ENCODE data around the gene MYO3B.
A peak's percentile ranks its signal among the peaks of the same experiment; 100 is the strongest.

Gene MYO3B

DNA sequence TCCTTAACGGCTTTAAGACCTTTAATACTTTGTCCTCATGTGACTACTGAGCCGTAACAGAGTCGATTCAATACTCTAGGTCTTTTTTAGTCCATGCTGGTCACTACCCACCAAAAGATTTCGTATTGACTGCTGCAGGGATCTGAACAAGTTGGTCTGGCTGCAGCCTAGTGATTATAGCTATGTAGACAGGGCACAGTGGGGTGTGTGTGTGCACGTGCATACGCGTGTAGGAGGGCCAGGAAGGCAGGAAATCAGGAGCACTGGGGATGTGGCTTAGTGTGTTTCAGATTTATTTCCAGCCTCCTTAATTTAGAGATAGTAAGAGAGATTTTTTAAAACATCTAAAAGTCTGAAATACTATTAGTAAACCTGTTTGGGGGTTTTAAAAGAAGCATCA, 161.4 kb downstream of the MYO3B start:
- H3K36me3 ChIP-seq (ENCODE audit: control insufficient read depth, low read length), result no peaks in the 10 kb centered on the region
- no peak for TF ChIP-seq EZH2phosphoT487 (IDR thresholded peaks at IDR 0.05; ENCODE audit: borderline replicate concordance, low read length)
- TF ChIP-seq, protein P1, sequence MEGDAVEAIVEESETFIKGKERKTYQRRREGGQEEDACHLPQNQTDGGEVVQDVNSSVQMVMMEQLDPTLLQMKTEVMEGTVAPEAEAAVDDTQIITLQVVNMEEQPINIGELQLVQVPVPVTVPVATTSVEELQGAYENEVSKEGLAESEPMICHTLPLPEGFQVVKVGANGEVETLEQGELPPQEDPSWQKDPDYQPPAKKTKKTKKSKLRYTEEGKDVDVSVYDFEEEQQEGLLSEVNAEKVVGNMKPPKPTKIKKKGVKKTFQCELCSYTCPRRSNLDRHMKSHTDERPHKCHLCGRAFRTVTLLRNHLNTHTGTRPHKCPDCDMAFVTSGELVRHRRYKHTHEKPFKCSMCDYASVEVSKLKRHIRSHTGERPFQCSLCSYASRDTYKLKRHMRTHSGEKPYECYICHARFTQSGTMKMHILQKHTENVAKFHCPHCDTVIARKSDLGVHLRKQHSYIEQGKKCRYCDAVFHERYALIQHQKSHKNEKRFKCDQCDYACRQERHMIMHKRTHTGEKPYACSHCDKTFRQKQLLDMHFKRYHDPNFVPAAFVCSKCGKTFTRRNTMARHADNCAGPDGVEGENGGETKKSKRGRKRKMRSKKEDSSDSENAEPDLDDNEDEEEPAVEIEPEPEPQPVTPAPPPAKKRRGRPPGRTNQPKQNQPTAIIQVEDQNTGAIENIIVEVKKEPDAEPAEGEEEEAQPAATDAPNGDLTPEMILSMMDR (IDR thresholded peaks at IDR 0.05; ENCODE audit: low read depth, low read length, poor library complexity, severe bottlenecking), result no peak
- no peaks in the 10 kb centered on the region for H4K20me1 ChIP-seq (ENCODE audit: control insufficient read depth, insufficient read depth, low read depth, low read length)
- H3K4me3 ChIP-seq (ENCODE audit: low read length), result no peak overlapping the region
- H3K4me2 ChIP-seq (ENCODE audit: low read length), result no peak overlapping the region
- no peaks in the 10 kb centered on the region for H3K9me3 ChIP-seq (ENCODE audit: control insufficient read depth, insufficient read depth, low read length)
- H3K27me3 ChIP-seq (ENCODE audit: control insufficient read depth, low read length), result no peaks in the 10 kb centered on the region
- H3K79me2 ChIP-seq (ENCODE audit: control insufficient read depth, low read length), result no peaks in the 10 kb centered on the region
- H3K9me2 ChIP-seq (replicated peaks; ENCODE audit: control insufficient read depth, low read length), result no peaks in the 10 kb centered on the region
- H3K4me1 ChIP-seq (ENCODE audit: control insufficient read depth, low read length), result peaks cover 19% of the 10 kb centered on the region
- H3K27ac ChIP-seq (ENCODE audit: low read depth, low read length), result no peak overlapping the region
- no peaks in the 10 kb centered on the region for H3F3A ChIP-seq (ENCODE audit: control insufficient read depth, insufficient read depth)

DNA sequence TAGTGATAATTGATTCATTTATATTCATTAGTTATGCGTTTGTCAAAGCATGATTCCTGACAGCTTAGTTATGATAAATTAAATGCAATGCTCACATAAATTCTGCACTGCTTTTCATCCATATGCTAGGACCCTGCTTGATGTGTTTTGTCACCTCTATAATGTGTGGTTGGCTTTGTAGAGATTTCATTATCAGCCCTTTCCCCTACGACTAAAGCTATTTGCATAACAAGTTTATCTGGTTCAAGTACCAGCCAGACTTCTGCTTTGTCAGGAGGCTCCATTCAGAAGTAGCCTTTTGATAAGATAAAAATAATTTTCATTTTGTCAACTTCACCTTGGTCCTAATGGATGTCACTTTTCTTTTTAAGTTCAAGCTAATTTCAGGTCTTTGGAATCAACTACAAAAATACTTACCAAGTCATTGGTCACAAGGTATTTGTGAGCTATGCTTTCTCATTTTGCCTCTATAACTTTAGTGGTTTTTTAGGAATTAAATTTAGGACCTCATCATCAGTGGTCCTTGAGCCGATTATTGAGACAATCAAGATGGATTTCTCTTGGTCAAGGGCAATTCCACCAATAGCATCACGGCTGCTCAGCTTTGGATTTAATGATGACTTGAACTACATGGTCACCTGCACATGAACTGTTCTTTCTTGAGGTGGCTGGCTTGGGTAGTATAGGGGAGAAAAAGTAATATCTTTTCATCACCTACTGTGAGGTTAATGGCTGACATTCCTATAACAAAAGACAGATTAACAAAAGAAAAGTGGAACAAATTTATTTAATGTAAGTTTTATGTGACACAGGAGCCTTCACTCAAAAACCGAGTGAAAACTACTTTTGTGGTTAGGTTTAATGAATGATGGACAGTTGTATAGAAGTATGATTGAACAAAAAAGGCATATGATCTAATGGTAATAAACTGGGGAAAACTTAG, 162.1 kb downstream of the MYO3B start:
- no peaks in the 10 kb centered on the region for H3K79me2 ChIP-seq (ENCODE audit: control insufficient read depth, low read length)
- H3F3A ChIP-seq (ENCODE audit: control insufficient read depth, insufficient read depth), result no peaks in the 10 kb centered on the region
- peaks cover 19% of the 10 kb centered on the region for H3K4me1 ChIP-seq (ENCODE audit: control insufficient read depth, low read length)
- no peaks in the 10 kb centered on the region for H4K20me1 ChIP-seq (ENCODE audit: control insufficient read depth, insufficient read depth, low read depth, low read length)
- H3K36me3 ChIP-seq (ENCODE audit: control insufficient read depth, low read length), result no peaks in the 10 kb centered on the region
- H3K9me3 ChIP-seq (ENCODE audit: control insufficient read depth, insufficient read depth, low read length), result no peaks in the 10 kb centered on the region
- no peaks in the 10 kb centered on the region for H3K27me3 ChIP-seq (ENCODE audit: control insufficient read depth, low read length)
- TF ChIP-seq EZH2phosphoT487 (IDR thresholded peaks at IDR 0.05; ENCODE audit: borderline replicate concordance, low read length), result no peak
- TF ChIP-seq, protein P1 (IDR thresholded peaks at IDR 0.05; ENCODE audit: low read depth, low read length, poor library complexity, severe bottlenecking), result no peak
- no peak overlapping the region for H3K27ac ChIP-seq (ENCODE audit: low read depth, low read length)
- no peaks in the 10 kb centered on the region for H3K9me2 ChIP-seq (replicated peaks; ENCODE audit: control insufficient read depth, low read length)
- no peak overlapping the region for H3K4me3 ChIP-seq (ENCODE audit: low read length)
- H3K4me2 ChIP-seq (ENCODE audit: low read length), result peak overlapping the region; percentile 32

DNA sequence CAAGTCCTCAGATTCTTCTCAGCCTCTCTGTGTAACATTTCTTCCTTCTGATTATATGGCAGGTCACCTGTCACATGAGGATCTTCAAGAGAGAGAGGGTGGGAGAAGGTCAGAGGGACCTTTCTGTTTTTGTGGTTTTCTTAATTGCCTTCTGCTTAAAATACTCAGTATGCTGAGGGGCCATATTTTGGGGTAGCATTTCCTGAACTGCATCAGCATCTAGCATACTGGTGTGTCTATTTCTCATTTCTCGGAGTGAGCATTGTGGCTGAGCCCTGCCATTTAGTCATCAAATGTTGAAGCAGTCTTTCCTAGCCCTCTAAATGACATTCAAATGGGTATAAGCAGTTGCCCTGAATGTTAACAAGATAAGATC, 162.7 kb downstream of the MYO3B start:
- Histone ChIP-seq H3K79me2 (ENCODE audit: control insufficient read depth, low read length) (no peaks in the 10 kb centered on the region), H4K20me1 (ENCODE audit: control insufficient read depth, insufficient read depth, low read depth, low read length) (no peaks in the 10 kb centered on the region), H3K9me3 (ENCODE audit: control insufficient read depth, insufficient read depth, low read length) (no peaks in the 10 kb centered on the region), H3K9me2 (replicated peaks; ENCODE audit: control insufficient read depth, low read length) (no peaks in the 10 kb centered on the region), H3K27ac (ENCODE audit: low read depth, low read length) (no peak overlapping the region), H3F3A (ENCODE audit: control insufficient read depth, insufficient read depth) (no peaks in the 10 kb centered on the region), H3K36me3 (ENCODE audit: control insufficient read depth, low read length) (no peaks in the 10 kb centered on the region), H3K4me2 (ENCODE audit: low read length) (peak overlapping the region; percentile 32), H3K4me3 (ENCODE audit: low read length) (no peak overlapping the region), H3K27me3 (ENCODE audit: control insufficient read depth, low read length) (no peaks in the 10 kb centered on the region), H3K4me1 (ENCODE audit: control insufficient read depth, low read length) (peaks cover 19% of the 10 kb centered on the region)
- no peak for TF ChIP-seq EZH2phosphoT487 (IDR thresholded peaks at IDR 0.05; ENCODE audit: borderline replicate concordance, low read length)
- TF ChIP-seq, protein P1 (IDR thresholded peaks at IDR 0.05; ENCODE audit: low read depth, low read length, poor library complexity, severe bottlenecking), result no peak

Data from DOHH2 (cell line).